Kidney (tissue), 14 donors: ENCODE measurements around the gene IGF2BP3. TPM values are rescaled to one million over a fixed set of nuclear protein-coding genes. Genes with fewer than 3 reads are reported as not detected.

Source experiments
- DNase-seq, 5 donors: peaks; one replicate each; pipeline ENCODE4 v3.0.0-alpha.2; 2013 to 2020
- FAIRE-seq: peaks from 2 replicates; lab custom pipeline; 2012; peaks lifted over from hg19 to GRCh38; lab: Jason Lieb, UNC
- H3K27ac ChIP-seq, 2 donors: one replicate each; pipeline ENCODE4 v1.7.0; 2013; ENCODE audit warnings: low read depth in 2 of 2, low read length in 2 of 2, inconsistent platforms in 1 of 2
- H3K27me3 ChIP-seq: one replicate; pipeline ENCODE4 v1.7.1; 2013; ENCODE audit warnings: low read length, inconsistent platforms; ENCODE audit not compliant: control insufficient read depth, insufficient read depth
- H3K36me3 ChIP-seq, 3 donors: one replicate each; pipeline versions ENCODE4 v1.7.0 to v1.7.1; 2013; ENCODE audit warnings: low read length in 3 of 3, control low read depth in 1 of 3, inconsistent platforms in 1 of 3; ENCODE audit not compliant: insufficient read depth in 3 of 3, control insufficient read depth in 2 of 3
- H3K4me1 ChIP-seq, 3 donors: one replicate each; pipeline versions ENCODE4 v1.7.0 to v1.7.1; 2013; ENCODE audit warnings: low read length in 3 of 3, inconsistent platforms in 1 of 3, low read depth in 1 of 3; ENCODE audit not compliant: control insufficient read depth in 2 of 3, insufficient read depth in 2 of 3
- H3K4me3 ChIP-seq, 3 donors: one replicate each; pipeline versions ENCODE4 v1.7.0 to v1.8.1; 2013; ENCODE audit warnings: low read length in 3 of 3, control low read depth in 1 of 3, inconsistent platforms in 1 of 3
- H3K9ac ChIP-seq, 3 donors: one replicate each; pipeline versions ENCODE4 v1.7.0 to v1.7.1; 2013; ENCODE audit warnings: low read length in 3 of 3, control low read depth in 1 of 3, inconsistent platforms in 1 of 3
- H3K9me3 ChIP-seq, 3 donors: one replicate each; pipeline versions ENCODE4 v1.7.0 to v1.7.1; 2013; ENCODE audit warnings: low read length in 3 of 3, control low read depth in 1 of 3, inconsistent platforms in 1 of 3; ENCODE audit not compliant: control insufficient read depth in 2 of 3, insufficient read depth in 1 of 3
- intact Hi-C: fragments of 100-400 bp; cut with DNase I; formaldehyde crosslinking; loops from one replicate; pipeline ENCODE4 v1.11.1; 2022
- polyA plus RNA-seq: library from polyadenylated mRNA; stranded (reverse); fragments of 350-450 nt; fragmentation: Illumina TruSeq; extraction: RNeasy Lipid Tissue Mini Kit (QIAGEN cat#74804); gene quantifications from one replicate; pipeline ENCODE4 v1.2.3, GENCODE V29; 2014; ENCODE audit warnings: low read depth, low replicate concordance; ENCODE audit not compliant: insufficient read depth
- total RNA-seq: library from RNA; stranded (reverse); fragmentation: NEBNext Ultra II Directional; extraction: Animal tissue kit (Norgen Biotek cat#: 25700); gene quantifications from one replicate; pipeline ENCODE4 v1.2.1, GENCODE V29; 2021
- TF ChIP-seq, protein P1 (sequence below): IDR thresholded peaks from 3 replicates; pipeline ENCODE4 v1.5.1; 2012; ENCODE audit warnings: mild to moderate bottlenecking, moderate library complexity, borderline replicate concordance; ENCODE audit not compliant: insufficient read depth; ENCODE audit errors: extremely low read depth
- donor health status: control.
- donor health status: control.
- donor health status: control.
- donor health status: control.
- donor health status: control.
- donor health status: DM: yes; HTN: yes; CAD: no.
- donor health status: Normal renal cell carcinoma (clear cell type).

Gene IGF2BP3
- total and polyA plus RNA-seq, 2 donors from 2014 or later: 0.85 TPM; not detected in 1

- FAIRE-seq (no peak), DNase-seq (peak in 1 of 5 donors; percentile 71)
- TF ChIP-seq, protein P1, sequence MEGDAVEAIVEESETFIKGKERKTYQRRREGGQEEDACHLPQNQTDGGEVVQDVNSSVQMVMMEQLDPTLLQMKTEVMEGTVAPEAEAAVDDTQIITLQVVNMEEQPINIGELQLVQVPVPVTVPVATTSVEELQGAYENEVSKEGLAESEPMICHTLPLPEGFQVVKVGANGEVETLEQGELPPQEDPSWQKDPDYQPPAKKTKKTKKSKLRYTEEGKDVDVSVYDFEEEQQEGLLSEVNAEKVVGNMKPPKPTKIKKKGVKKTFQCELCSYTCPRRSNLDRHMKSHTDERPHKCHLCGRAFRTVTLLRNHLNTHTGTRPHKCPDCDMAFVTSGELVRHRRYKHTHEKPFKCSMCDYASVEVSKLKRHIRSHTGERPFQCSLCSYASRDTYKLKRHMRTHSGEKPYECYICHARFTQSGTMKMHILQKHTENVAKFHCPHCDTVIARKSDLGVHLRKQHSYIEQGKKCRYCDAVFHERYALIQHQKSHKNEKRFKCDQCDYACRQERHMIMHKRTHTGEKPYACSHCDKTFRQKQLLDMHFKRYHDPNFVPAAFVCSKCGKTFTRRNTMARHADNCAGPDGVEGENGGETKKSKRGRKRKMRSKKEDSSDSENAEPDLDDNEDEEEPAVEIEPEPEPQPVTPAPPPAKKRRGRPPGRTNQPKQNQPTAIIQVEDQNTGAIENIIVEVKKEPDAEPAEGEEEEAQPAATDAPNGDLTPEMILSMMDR: no peak
- intact Hi-C loops: no loop called here
- no peaks in the 10 kb centered on the region for H3K36me3 ChIP-seq
- H3K9me3 ChIP-seq: peaks cover 0 to 6% (median 0%) of the 10 kb centered on the region in 3 donors
- peaks cover 0 to 2% (median 0%) of the 10 kb centered on the region in 3 donors for H3K4me1 ChIP-seq
- H3K27me3 ChIP-seq: peaks cover 7% of the 10 kb centered on the region
- H3K4me3 ChIP-seq: peak overlapping the region in 1 of 3 donors; percentile 68
- no peak overlapping the region for H3K27ac ChIP-seq
- peak overlapping the region in 1 of 3 donors; percentile 57 for H3K9ac ChIP-seq
Observed at GRCh38 chr7:23473844-23474093, 3.5 kb upstream of the IGF2BP3 start.

GRCh38 chr7:23472956-23473843 is 2.9 kb upstream of the IGF2BP3 start:
- Histone ChIP-seq H3K9me3 (peaks cover 0 to 6% (median 0%) of the 10 kb centered on the region in 3 donors), H3K9ac (peak overlapping the region in 1 of 3 donors; percentile 57), H3K27ac (no peak overlapping the region), H3K4me1 (peaks cover 0 to 2% (median 0%) of the 10 kb centered on the region in 3 donors), H3K4me3 (peak overlapping the region in 1 of 3 donors; percentile 68), H3K27me3 (peaks cover 5% of the 10 kb centered on the region), H3K36me3 (no peaks in the 10 kb centered on the region)
- TF ChIP-seq, protein P1: no peak
- intact Hi-C loops: no loop called here
- DNase-seq (peak in 4 of 5 donors; percentile 45 to 78 (median 65)), FAIRE-seq (no peak)

DNA sequence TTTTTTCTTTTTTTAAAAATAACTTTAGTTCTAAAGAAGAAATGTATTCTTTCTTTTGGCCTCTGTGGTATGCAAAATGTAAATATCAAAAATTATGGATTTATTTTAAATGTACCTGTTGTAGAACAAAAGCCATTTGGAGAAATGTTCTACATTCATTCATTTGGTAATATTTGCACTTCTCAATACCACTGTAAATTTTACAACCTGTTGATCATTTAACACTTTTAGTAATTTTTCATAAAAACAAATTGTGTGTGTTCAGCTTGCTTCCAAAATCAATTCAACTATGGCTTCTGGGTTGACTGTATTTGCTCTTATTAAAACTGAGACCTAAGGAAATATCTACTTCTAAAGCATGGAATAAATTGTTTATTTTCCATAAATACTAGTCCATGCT is 2.3 kb upstream of the IGF2BP3 start:
- intact Hi-C loops: no loop called here
- Histone ChIP-seq H3K9me3 (peaks cover 0 to 6% (median 0%) of the 10 kb centered on the region in 3 donors), H3K4me3 (no peak overlapping the region), H3K4me1 (peaks cover 0 to 2% (median 0%) of the 10 kb centered on the region in 3 donors), H3K9ac (no peak overlapping the region), H3K27me3 (peaks cover 2% of the 10 kb centered on the region), H3K27ac (no peak overlapping the region), H3K36me3 (no peaks in the 10 kb centered on the region)
- DNase-seq (no peak), FAIRE-seq (no peak)
- TF ChIP-seq, protein P1: no peak
